ENCODE results near the gene URM1.

The URM1 gene

DNA sequence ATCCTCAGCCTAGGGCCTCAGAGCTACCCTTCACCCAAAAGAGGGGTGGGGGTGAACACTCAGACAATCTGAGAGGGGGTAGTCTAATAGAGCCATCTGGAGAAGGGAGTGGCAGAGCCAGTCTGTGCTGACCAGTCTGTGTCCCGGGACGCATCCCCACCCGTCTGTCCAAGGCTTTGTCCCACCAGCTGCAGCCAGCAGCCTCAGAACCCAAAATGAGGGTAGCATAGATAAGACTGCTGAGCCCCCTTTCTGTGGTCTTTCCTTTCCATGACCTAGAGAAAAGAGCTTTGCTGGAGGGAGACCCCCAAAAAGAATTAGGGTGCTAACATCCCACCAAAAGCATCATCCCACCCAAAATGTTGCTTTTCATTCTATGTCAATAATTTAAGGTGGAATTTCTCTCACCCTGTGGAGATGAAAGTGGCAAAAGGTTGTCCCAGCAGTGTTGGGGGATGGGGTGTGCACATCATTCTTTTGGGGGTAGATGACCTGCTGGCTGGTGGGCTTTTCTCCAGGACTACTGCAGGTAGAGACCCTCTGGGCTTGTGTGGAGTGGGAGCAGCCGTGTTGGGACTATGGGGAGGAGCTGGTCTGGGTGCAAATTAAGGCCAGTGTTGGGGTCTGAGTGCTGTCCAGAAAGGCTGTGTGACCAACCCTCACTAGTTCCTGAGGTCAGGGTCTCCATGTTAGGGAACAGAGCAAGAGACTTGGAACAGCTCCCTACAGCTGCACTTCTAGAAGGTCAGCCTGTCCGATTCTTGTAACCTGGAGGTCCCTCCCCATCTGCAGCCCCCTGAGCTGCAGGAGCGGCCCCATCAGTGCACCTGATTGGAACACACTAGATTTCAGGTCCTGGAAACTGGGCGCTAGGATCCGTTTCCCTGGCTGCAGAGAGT lies 19.9 kb downstream of the URM1 start:
- H3K9me3 Mint-ChIP-seq = no peaks in the 10 kb centered on the region
- H3K4me3 Mint-ChIP-seq = peak overlapping the region in 1 of 3 experiments; percentile 35
- H3K36me3 Mint-ChIP-seq (ENCODE audit: low read depth) = peaks cover 20% of the 10 kb centered on the region
- TF ChIP-seq, protein P1, sequence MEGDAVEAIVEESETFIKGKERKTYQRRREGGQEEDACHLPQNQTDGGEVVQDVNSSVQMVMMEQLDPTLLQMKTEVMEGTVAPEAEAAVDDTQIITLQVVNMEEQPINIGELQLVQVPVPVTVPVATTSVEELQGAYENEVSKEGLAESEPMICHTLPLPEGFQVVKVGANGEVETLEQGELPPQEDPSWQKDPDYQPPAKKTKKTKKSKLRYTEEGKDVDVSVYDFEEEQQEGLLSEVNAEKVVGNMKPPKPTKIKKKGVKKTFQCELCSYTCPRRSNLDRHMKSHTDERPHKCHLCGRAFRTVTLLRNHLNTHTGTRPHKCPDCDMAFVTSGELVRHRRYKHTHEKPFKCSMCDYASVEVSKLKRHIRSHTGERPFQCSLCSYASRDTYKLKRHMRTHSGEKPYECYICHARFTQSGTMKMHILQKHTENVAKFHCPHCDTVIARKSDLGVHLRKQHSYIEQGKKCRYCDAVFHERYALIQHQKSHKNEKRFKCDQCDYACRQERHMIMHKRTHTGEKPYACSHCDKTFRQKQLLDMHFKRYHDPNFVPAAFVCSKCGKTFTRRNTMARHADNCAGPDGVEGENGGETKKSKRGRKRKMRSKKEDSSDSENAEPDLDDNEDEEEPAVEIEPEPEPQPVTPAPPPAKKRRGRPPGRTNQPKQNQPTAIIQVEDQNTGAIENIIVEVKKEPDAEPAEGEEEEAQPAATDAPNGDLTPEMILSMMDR (IDR thresholded peaks at IDR 0.05; ENCODE audit: unreplicated experiment in 3 of 3) = no peak
- H3K27me3 Mint-ChIP-seq (ENCODE audit: low read depth) = peaks cover 68% of the 10 kb centered on the region
- peaks cover 10% of the 10 kb centered on the region for H3K4me1 Mint-ChIP-seq
- H3K27ac Mint-ChIP-seq = no peak overlapping the region

- Mint-ChIP-seq H3K4me1 (peaks cover 10% of the 10 kb centered on the region), H3K9me3 (no peaks in the 10 kb centered on the region), H3K36me3 (ENCODE audit: low read depth) (peaks cover 20% of the 10 kb centered on the region), H3K4me3 (peak overlapping the region; percentile 63 to 84 (median 79)), H3K27me3 (ENCODE audit: low read depth) (peaks cover 77% of the 10 kb centered on the region), H3K27ac (no peak overlapping the region)
- TF ChIP-seq, protein P1 (IDR thresholded peaks at IDR 0.05; ENCODE audit: unreplicated experiment in 3 of 3) = no peak
Measured at GRCh38 chr9:128391956-128392301, 20.8 kb downstream of the URM1 start.

DNA sequence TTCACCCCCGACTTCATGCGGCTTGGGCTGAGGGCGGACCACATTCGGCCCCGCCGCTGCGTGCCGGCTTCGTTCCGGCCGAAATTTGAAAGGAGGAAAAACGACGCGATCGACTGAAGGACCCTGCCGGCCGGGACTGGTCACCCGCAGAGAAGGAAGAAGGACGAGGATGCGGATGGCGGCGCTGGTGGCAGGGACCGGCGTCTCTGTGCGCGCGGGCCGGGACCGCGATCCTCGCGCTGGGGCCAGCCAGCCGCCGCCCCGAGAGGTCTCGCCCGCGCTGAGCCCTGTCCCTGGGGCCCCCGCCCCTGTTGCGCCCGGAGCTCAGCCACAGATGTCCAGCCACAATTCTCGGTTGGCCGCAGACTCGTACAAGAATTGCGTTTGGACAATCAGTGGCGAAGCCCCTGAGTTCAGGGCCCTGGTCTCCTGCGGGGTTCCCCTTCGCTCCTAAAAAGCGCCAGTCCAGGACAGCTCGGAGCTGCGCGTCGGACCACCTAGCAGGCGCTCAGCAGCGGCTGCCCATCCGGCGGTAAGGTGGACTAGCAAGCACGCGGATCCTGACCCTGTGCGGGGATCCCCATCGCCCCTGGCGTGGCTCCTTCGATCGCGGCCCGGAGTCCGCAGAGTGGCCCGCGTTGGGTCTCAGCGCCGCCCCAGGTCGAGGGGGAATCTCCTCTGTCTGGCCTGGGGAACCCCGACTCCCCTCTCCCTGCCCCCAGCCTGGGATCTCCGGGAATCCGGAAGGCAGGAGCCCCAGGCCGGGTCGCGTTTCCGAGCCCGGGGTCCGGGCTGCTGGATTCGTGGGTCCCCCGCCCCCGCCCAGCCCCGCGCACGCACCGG lies 21.3 kb downstream of the URM1 start:
- peak overlapping the region; percentile 63 to 84 (median 79) for H3K4me3 Mint-ChIP-seq
- H3K27ac Mint-ChIP-seq = no peak overlapping the region
- peaks cover 20% of the 10 kb centered on the region for H3K36me3 Mint-ChIP-seq (ENCODE audit: low read depth)
- peaks cover 10% of the 10 kb centered on the region for H3K4me1 Mint-ChIP-seq
- TF ChIP-seq, protein P1 (IDR thresholded peaks at IDR 0.05; ENCODE audit: unreplicated experiment in 3 of 3) = no peak
- peaks cover 83% of the 10 kb centered on the region for H3K27me3 Mint-ChIP-seq (ENCODE audit: low read depth)
- no peaks in the 10 kb centered on the region for H3K9me3 Mint-ChIP-seq

DNA sequence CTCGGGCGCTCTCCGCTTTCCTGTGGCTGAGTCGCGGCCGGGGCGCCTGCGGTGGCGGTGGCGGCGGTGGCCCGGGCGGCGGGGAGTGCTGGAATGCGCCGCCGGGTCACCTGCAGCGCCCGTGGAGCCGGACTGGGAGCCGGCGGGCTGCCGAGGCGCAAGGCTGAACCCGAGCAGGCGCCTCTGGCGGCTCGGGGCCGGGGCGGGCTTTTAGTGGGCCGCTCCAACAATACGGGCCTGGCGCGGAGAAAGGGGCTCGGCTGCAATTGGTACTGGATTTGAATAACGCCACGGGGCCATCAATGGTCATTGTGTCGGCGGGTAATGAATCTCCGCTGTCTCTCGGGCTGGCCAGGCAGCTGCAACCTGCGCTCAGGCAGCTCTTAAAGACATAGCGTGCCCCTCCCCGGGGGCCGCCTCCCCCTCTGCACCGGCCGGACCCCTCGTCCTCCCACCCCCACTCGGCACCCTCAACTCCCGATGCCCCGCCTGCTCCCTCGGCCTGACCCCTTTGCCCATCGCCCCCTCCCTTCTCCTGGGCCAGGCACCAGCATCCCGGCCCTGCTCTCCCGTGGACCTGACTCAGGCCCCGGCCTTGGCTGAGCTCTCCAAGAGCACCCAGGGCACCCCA lies 22.1 kb downstream of the URM1 start:
- TF ChIP-seq, protein P1 (IDR thresholded peaks at IDR 0.05; ENCODE audit: unreplicated experiment in 3 of 3) = no peak
- peaks cover 10% of the 10 kb centered on the region for H3K4me1 Mint-ChIP-seq
- H3K36me3 Mint-ChIP-seq (ENCODE audit: low read depth) = peaks cover 17% of the 10 kb centered on the region
- H3K4me3 Mint-ChIP-seq = peak overlapping the region in 2 of 3 experiments; percentile 38 to 59
- no peaks in the 10 kb centered on the region for H3K9me3 Mint-ChIP-seq
- no peak overlapping the region for H3K27ac Mint-ChIP-seq
- H3K27me3 Mint-ChIP-seq (ENCODE audit: low read depth) = peaks cover 90% of the 10 kb centered on the region

DNA sequence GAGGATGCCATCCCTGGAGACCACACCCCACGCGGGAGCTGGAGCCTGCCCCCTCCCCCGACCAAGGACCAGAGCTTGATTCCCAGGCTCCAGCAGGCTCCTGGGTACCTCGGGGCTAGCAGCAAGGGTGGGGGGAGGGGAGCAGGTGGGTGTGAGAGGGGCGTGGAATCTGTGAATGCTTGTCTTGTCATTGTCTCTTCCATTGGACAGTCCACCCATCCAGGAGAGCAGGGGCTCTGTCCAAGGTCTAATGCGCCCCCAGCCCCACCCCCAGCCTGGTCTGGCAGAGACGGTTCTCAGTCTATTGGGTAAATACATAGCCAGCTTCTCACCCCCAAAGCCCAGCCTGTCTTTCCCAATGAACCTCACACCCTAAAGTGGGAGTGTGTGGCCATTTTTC lies 22.8 kb downstream of the URM1 start:
- Mint-ChIP-seq H3K27ac (no peak overlapping the region), H3K36me3 (ENCODE audit: low read depth) (peaks cover 16% of the 10 kb centered on the region), H3K4me3 (peak overlapping the region; percentile 27 to 72 (median 55)), H3K9me3 (no peaks in the 10 kb centered on the region), H3K27me3 (ENCODE audit: low read depth) (peaks cover 92% of the 10 kb centered on the region), H3K4me1 (peaks cover 10% of the 10 kb centered on the region)
- TF ChIP-seq, protein P1 (IDR thresholded peaks at IDR 0.05; ENCODE audit: unreplicated experiment in 3 of 3) = no peak

Data from nephron (organoid).